AG04449 (cell line): ENCODE results near the gene DYNC1H1.

Source experiments
- CTCF ChIA-PET: fragments of 350-600 bp; formaldehyde crosslinking; extraction: SDS; loops from one replicate; lab custom pipeline; 2021; ENCODE audit warnings: antibody characterized with exemption; lab: Yijun Ruan, JAX
- POLR2A ChIA-PET: fragments of 400-600, 350-600 bp; formaldehyde crosslinking; extraction: SDS; loops from one replicate; lab custom pipeline; 2020; ENCODE audit warnings: antibody characterized with exemption, inconsistent platforms; lab: Yijun Ruan, JAX
- DNase-seq: peaks from one replicate; pipeline ENCODE4 v3.0.0-alpha.2; 2010; ENCODE audit warnings: low read depth, low spot score
- H3K4me3 ChIP-seq: 2 replicates; pipeline ENCODE4 v1.5.1; 2011; ENCODE audit warnings: low read depth, mild to moderate bottlenecking, control low read depth, low read length
- CTCF ChIP-seq: IDR thresholded peaks from one replicate; pipeline ENCODE4 v1.5.1; 2011; ENCODE audit warnings: mild to moderate bottlenecking, moderate library complexity, low read length, control low read depth, inconsistent platforms; ENCODE audit not compliant: insufficient read depth; ENCODE audit errors: missing control alignments

Gene DYNC1H1

DNA sequence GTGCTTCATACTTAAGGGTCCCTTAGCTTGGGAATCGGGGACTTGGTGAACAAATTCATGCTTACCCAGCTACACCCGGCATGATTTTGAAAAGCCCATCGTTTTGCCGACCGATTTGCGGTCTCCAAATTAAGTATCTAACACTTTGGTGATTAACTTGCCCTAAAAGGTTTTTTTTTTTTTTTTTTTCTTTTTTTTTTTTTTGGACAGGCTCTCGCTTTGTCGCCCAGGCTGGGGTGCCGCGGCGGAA lies 123.3 kb downstream of the DYNC1H1 start:
- POLR2A ChIA-PET = interaction anchor here (0.7 kb wide), 1 partner anchor 228 kb away, joined by 3 read pairs; no protein-coding TSS in a partner anchor
- no peak for TF ChIP-seq CTCF
- CTCF ChIA-PET = interaction anchor here (0.6 to 3.0 kb wide), 6 partner anchors 10 to 127 kb away, joined by 3 to 32 read pairs (median 3); no protein-coding TSS in a partner anchor
- peak overlapping the region; percentile 66 for H3K4me3 ChIP-seq
- no peak for DNase-seq

DNA sequence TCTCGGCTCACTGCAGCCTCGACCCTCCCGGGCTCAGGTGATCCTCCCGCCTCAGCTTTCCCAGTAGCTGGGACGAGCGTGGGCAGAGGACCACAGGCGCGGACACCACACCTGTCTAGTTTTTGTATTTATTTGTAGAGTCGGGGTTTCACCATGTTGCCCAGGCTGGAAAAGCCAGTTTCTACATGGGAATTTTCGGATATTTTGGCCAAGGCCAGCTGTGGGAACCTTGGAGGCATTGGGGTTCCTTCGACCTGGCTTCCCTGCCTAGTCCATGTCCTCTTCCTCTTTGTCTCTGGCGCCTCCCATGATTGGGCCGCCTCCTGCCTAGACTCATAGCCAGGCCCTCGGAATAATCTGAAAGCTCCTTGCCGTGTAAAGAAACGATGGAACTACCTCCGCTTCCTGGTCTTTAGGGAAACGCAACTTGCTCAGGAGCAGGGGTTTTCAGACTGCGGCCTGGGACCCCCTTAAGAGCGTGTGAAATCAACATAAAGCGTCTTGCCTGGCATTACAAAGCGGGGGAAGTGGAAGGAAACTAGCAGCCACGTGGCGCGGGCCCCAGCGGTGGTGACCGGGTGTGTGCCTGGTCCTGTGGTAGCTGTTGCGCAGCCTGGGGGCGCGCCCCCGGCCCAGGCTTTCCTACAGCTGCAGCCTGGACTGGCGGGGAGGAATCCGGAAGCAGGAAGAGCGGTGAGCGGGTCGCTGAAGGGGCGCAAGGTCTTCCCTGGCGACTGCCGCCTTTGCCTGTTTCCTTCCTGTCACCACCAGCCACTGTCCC lies 123.8 kb downstream of the DYNC1H1 start:
- DNase-seq = no peak
- ChIA-PET CTCF (interaction anchor here (0.6 to 3.0 kb wide), 9 partner anchors 10 to 381 kb away, joined by 3 to 32 read pairs (median 3); no protein-coding TSS in a partner anchor), POLR2A (interaction anchor here (0.6 to 0.7 kb wide), 2 partner anchors 140 to 227 kb away, joined by 3 read pairs; no protein-coding TSS in a partner anchor)
- H3K4me3 ChIP-seq = peak overlapping the region; percentile 66
- TF ChIP-seq CTCF = no peak

DNA sequence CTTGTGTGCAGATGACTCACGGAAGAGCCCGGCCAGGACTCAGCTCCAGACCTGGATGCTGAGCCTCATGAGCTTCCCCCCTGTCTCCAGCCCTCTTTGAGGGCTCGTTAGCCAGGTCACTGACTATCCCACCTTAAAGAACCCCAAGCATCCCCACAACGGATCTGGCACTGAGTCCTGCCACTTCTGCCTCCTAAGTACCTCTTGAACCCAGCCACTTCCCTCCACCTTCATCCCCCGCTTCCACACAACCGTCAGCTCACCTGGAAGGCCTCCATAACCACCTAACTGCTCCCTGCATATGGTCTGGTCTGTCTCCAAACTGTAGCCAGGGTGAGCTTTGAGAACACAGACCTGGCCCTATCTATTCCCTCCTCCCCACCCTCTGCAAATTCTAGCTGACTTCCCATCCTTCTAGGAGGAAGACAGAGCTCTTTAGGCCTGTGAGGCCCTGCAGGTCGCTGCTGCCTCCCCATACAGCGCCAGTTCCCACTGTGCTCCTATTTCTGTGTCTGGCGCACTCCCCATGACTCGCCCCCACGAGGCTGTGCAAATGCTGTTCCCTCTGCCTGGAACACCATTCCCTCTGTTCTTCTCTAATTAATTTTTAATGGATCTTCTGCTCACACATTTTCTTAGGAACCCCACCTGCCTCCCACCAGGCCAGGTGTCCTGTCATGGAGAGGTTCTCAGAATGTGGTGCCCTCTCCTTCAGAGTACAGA lies 125.4 kb downstream of the DYNC1H1 start:
- ChIA-PET POLR2A (no interaction called here), CTCF (interaction anchor here (0.7 to 3.0 kb wide), 9 partner anchors 8 to 224 kb away, joined by 3 to 32 read pairs (median 4); no protein-coding TSS in a partner anchor)
- TF ChIP-seq CTCF = no peak
- no peak overlapping the region for H3K4me3 ChIP-seq
- DNase-seq = no peak

- no peak for TF ChIP-seq CTCF
- CTCF ChIA-PET = interaction anchor here (0.6 to 2.4 kb wide), 6 partner anchors 9 to 224 kb away, joined by 3 to 12 read pairs (median 3); no protein-coding TSS in a partner anchor
- H3K4me3 ChIP-seq = no peak overlapping the region
- no peak for DNase-seq
- POLR2A ChIA-PET = no interaction called here
Observed at GRCh38 chr14:102090713-102091112, 126.3 kb downstream of the DYNC1H1 start.

DNA sequence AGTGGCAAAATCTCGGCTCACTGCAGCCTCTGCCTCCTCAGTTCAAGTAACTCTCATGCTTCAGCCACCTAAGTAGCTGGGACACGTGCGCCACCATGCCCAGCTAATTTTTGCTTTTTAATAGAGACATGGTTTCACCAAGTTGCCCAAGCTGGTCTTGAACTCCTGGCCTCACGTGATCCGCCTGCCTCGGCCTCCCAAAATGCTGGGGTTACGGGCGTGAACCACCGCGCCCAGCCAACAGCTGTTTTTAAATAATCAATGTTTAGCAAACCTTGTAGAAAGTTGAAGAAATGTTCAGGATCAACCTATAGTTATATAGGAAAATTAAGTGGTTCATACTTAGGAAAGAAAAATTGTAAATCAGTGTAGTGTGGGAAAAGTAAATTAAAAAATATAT lies 128.4 kb downstream of the DYNC1H1 start:
- CTCF ChIA-PET = interaction anchor here (0.6 to 2.4 kb wide), 7 partner anchors 10 to 224 kb away, joined by 3 to 12 read pairs (median 3); no protein-coding TSS in a partner anchor
- TF ChIP-seq CTCF = no peak
- DNase-seq = no peak
- no peak overlapping the region for H3K4me3 ChIP-seq
- POLR2A ChIA-PET = no interaction called here

DNA sequence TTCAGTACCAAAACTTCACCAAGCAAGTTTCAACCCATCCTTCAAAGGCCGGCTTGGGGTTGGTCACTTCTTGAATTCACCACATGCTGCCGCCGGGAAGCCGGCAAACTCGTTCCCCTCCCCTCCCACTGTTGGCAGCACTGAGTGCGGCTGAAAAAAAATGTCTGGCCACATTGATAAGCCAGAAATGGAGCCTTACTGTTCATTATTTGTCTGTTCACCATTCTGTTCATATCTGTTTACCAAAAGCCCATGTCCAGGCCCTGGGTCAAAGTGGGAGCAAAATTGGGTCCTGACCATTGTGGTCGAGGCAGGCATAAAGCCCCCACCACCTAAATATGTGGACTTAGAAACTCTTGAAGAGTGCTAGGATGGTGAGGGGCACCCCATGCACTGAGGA lies 129.7 kb downstream of the DYNC1H1 start:
- CTCF ChIA-PET = interaction anchor here (0.7 to 7.1 kb wide), 5 partner anchors 31 to 386 kb away, joined by 3 to 66 read pairs (median 4); no protein-coding TSS in a partner anchor
- POLR2A ChIA-PET = no interaction called here
- DNase-seq = no peak
- H3K4me3 ChIP-seq = no peak overlapping the region
- TF ChIP-seq CTCF = no peak
